Stimulated activated CD4-positive, alpha-beta T cell treated with anti-CD3 and anti-CD28 coated beads, Interleukin-12 subunit alpha, Interleukin-12 subunit beta, amount 100 ng/mL, for 48 hours (primary cell): ENCODE results near the gene TLR9.

Source experiments
- DNase-seq, 3 donors: peaks; one replicate each; pipeline ENCODE4 v3.0.0-alpha.2; 2020; ENCODE audit warnings: low read depth in 2 of 3, low spot score in 1 of 3

TLR9 gene

GRCh38 chr3:52232279-52233107 lies 7.0 kb upstream of the TLR9 start:
- no peak for DNase-seq

GRCh38 chr3:52231502-52232278 lies 6.2 kb upstream of the TLR9 start:
- DNase-seq = peak; percentile 74 to 93 (median 84)

- no peak for DNase-seq
Observed at GRCh38 chr3:52230889-52231499, 5.5 kb upstream of the TLR9 start.

- DNase-seq = no peak
Observed at GRCh38 chr3:52230461-52230860, 5.0 kb upstream of the TLR9 start.

GRCh38 chr3:52229656-52230055 lies 4.2 kb upstream of the TLR9 start:
- no peak for DNase-seq

- DNase-seq = no peak
Observed at GRCh38 chr3:52228751-52229291, 3.4 kb upstream of the TLR9 start.

- no peak for DNase-seq
Observed at GRCh38 chr3:52228266-52228665, 2.8 kb upstream of the TLR9 start.

- DNase-seq = no peak
Observed at GRCh38 chr3:52227766-52228165, 2.3 kb upstream of the TLR9 start.

- DNase-seq = no peak
Observed at GRCh38 chr3:52227117-52227516, 1.7 kb upstream of the TLR9 start.

- DNase-seq = no peak
Observed at GRCh38 chr3:52226229-52226817, 878 bp upstream of the TLR9 start.

GRCh38 chr3:52223449-52224408 lies 1.7 kb downstream of the TLR9 start:
- no peak for DNase-seq

- no peak for DNase-seq
Observed at GRCh38 chr3:52222319-52223221, 2.9 kb downstream of the TLR9 start.

- no peak for DNase-seq
Observed at GRCh38 chr3:52221563-52222318, 3.7 kb downstream of the TLR9 start.

- DNase-seq = no peak
Observed at GRCh38 chr3:52221141-52221562, 4.3 kb downstream of the TLR9 start.

- peak; percentile 84 to 94 (median 86) for DNase-seq
Observed at GRCh38 chr3:52220380-52221026, 4.9 kb downstream of the TLR9 start.

GRCh38 chr3:52218937-52219650 lies 6.4 kb downstream of the TLR9 start:
- no peak for DNase-seq

- no peak for DNase-seq
Observed at GRCh38 chr3:52218454-52218853, 7.0 kb downstream of the TLR9 start.
